Transverse colon (tissue), 4 donors: ENCODE measurements around the gene TOP1. TPM values are rescaled to one million over a fixed set of nuclear protein-coding genes. Genes with fewer than 3 reads are reported as not detected.

Source experiments
- DNase-seq: peaks from one replicate; pipeline ENCODE4 v3.0.0-alpha.2; 2019
- H3K27ac ChIP-seq, 4 donors: fragments of 200-600 bp; sonication (generic); 2 replicates each; pipeline ENCODE4 v1.5.1; 2016 to 2018; ENCODE audit warnings: inconsistent platforms in 4 of 4
- H3K27me3 ChIP-seq: fragments of 200-600 bp; sonication (generic); 2 replicates; pipeline ENCODE4 v1.5.1; 2017; ENCODE audit warnings: inconsistent platforms
- H3K36me3 ChIP-seq, 4 donors: fragments of 200-600 bp; sonication (generic); 2 replicates each; pipeline ENCODE4 v1.5.1; 2017 to 2019; ENCODE audit warnings: inconsistent platforms in 4 of 4
- H3K4me1 ChIP-seq, 4 donors: fragments of 200-600 bp; sonication (generic); 2 replicates each; pipeline ENCODE4 v1.5.1; 2017 to 2020; ENCODE audit warnings: inconsistent platforms in 4 of 4
- H3K4me3 ChIP-seq, 4 donors: fragments of 200-600 bp; sonication (generic); 1 replicate in 1 of 4; 2 replicates in 3 of 4; pipeline versions ENCODE4 v1.5.1 to v1.6.1; 2017 to 2019; ENCODE audit warnings: inconsistent platforms in 4 of 4
- H3K9me3 ChIP-seq, 2 donors: fragments of 200-600 bp; sonication (generic); 2 replicates each; pipeline ENCODE4 v1.5.1; 2017 to 2019; ENCODE audit warnings: inconsistent platforms in 2 of 2
- CTCF ChIP-seq, 5 experiments: fragments of 200-600 bp in 3 of 5; fragments of 450-650 bp in 2 of 5; sonication (generic) in 3 of 5; IDR thresholded peaks; 1 replicate in 2 of 5; 2 replicates in 3 of 5; pipeline ENCODE4 v1.5.1; 2016 to 2017; ENCODE audit warnings: antibody characterized with exemption in 5 of 5, inconsistent platforms in 3 of 5, mild to moderate bottlenecking in 2 of 5, moderate library complexity in 1 of 5
- EP300 ChIP-seq: sonication (generic); formaldehyde crosslinking; IDR thresholded peaks from one replicate; pipeline ENCODE4 v1.6.1; 2017; ENCODE audit warnings: antibody characterized with exemption, low read depth
- POLR2A ChIP-seq: fragments of 450-650 bp; IDR thresholded peaks from one replicate; pipeline ENCODE4 v1.6.1; 2016; ENCODE audit warnings: antibody characterized with exemption, mild to moderate bottlenecking, moderate library complexity
- POLR2AphosphoS5 ChIP-seq, 3 donors: sonication (generic); formaldehyde crosslinking; IDR thresholded peaks; one replicate each; pipeline ENCODE4 v1.6.1; 2016; ENCODE audit warnings: antibody characterized with exemption in 3 of 3
- WGBS, 2 donors: methylation state at CpG; one replicate each; pipeline ENCODE4 v1.1.5; 2018; ENCODE audit warnings: low coverage in 1 of 2; 5-methylcytosine and 5-hydroxymethylcytosine counted together
- in situ Hi-C, 4 donors: fragments of 200-750 bp; cut with MboI; loops; one replicate each; pipeline versions ENCODE4 v1.15.0 to v1.15.1; 2017; ENCODE audit warnings: low sequenced_read_pairs in 3 of 4, low pct_ligation_motif_present in 1 of 4, low pct_unique_long_range_greater_than_20kb in 1 of 4
- intact Hi-C: fragments of 100-400 bp; cut with DNase I; formaldehyde crosslinking; loops from one replicate; pipeline ENCODE4 v1.15.1; 2023; ENCODE audit warnings: low total_unique reads
- total RNA-seq, 4 donors: library from RNA; depleted of rRNA; stranded (reverse); fragments of >200 nt; gene quantifications; one replicate each; pipeline ENCODE4 v1.1.0, GENCODE V29; 2016

Gene TOP1
- total RNA-seq, 4 donors from 2014 or later: 29.6 to 52.3 (median 36.9) TPM

- Histone ChIP-seq H3K9me3 (no peaks in the 10 kb centered on the region), H3K27me3 (no peaks in the 10 kb centered on the region), H3K36me3 (peaks cover 0 to 34% (median 14%) of the 10 kb centered on the region in 4 donors), H3K4me1 (peaks cover 0 to 23% (median 6%) of the 10 kb centered on the region in 4 donors), H3K4me3 (no peak overlapping the region), H3K27ac (no peak overlapping the region)
- in situ Hi-C loops (loop anchor here (5.0 to 10.0 kb wide), 4 partner anchors 107 to 125 kb away; no protein-coding TSS in a partner anchor), intact Hi-C loops (no loop called here)
- WGBS, 2 donors: 78 to 82% methylated on average over 4 of the region's 4 CpGs
- TF ChIP-seq CTCF (IDR thresholded peaks at IDR 0.05) (no peak), POLR2AphosphoS5 (IDR thresholded peaks at IDR 0.05) (no peak), EP300 (no peak), POLR2A (no peak)
- DNase-seq: no peak
Observed at GRCh38 chr20:41091927-41092326, 63.3 kb downstream of the TOP1 start.

GRCh38 chr20:41094353-41095055 is 65.9 kb downstream of the TOP1 start:
- Histone ChIP-seq H3K27ac (peak overlapping the region in 1 of 4 donors; percentile 11), H3K36me3 (peaks cover 0 to 54% (median 19%) of the 10 kb centered on the region in 4 donors), H3K4me3 (no peak overlapping the region), H3K27me3 (no peaks in the 10 kb centered on the region), H3K9me3 (no peaks in the 10 kb centered on the region), H3K4me1 (peaks cover 0 to 9% (median 0%) of the 10 kb centered on the region in 4 donors)
- TF ChIP-seq POLR2AphosphoS5 (IDR thresholded peaks at IDR 0.05) (no peak), EP300 (no peak)
- DNase-seq: no peak
- intact Hi-C loops (no loop called here), in situ Hi-C loops (loop anchor here (5.0 to 10.0 kb wide), 4 partner anchors 110 to 127 kb away; no protein-coding TSS in a partner anchor)
- 96% methylated on average over 2 of the region's 2 CpGs; no CpG with 5 or more reads in 1 of the 2 donors for WGBS, 2 donors

- Histone ChIP-seq H3K9me3 (no peaks in the 10 kb centered on the region), H3K4me3 (no peak overlapping the region), H3K27ac (no peak overlapping the region), H3K4me1 (peaks cover 0 to 9% (median 0%) of the 10 kb centered on the region in 4 donors), H3K27me3 (no peaks in the 10 kb centered on the region), H3K36me3 (peaks cover 0 to 61% (median 22%) of the 10 kb centered on the region in 4 donors)
- 19 to 43% methylated on average over 4 to 7 of the region's 7 CpGs for WGBS, 2 donors
- in situ Hi-C loops: loop anchor here in 2 of 4 donors (10.0 kb wide), 2 partner anchors 111 to 121 kb away; no protein-coding TSS in a partner anchor
- TF ChIP-seq POLR2AphosphoS5 (IDR thresholded peaks at IDR 0.05): no peak
- peak; percentile 77 to 90 (median 86) for TF ChIP-seq CTCF (IDR thresholded peaks at IDR 0.05)
- no peak for TF ChIP-seq EP300
- intact Hi-C loops: no loop called here
- peak; percentile 69 for DNase-seq
Observed at GRCh38 chr20:41095110-41095969, 66.7 kb downstream of the TOP1 start.

- 86 to 88% methylated on average over 4 of the region's 4 CpGs for WGBS, 2 donors
- peaks cover 0 to 4% (median 0%) of the 10 kb centered on the region in 4 donors for H3K4me1 ChIP-seq
- H3K27ac ChIP-seq: no peak overlapping the region
- H3K36me3 ChIP-seq: peaks cover 0 to 69% (median 22%) of the 10 kb centered on the region in 4 donors
- H3K9me3 ChIP-seq: no peaks in the 10 kb centered on the region
- in situ Hi-C loops (loop anchor here in 2 of 4 donors (10.0 kb wide), 2 partner anchors 114 to 124 kb away; no protein-coding TSS in a partner anchor), intact Hi-C loops (no loop called here)
- H3K4me3 ChIP-seq: no peak overlapping the region
- H3K27me3 ChIP-seq: no peaks in the 10 kb centered on the region
- no peak for DNase-seq
- TF ChIP-seq POLR2AphosphoS5 (IDR thresholded peaks at IDR 0.05) (peak in 1 of 3 donors; percentile 37), CTCF (IDR thresholded peaks at IDR 0.05) (no peak), EP300 (no peak)
Observed at GRCh38 chr20:41098703-41099250, 70.2 kb downstream of the TOP1 start.
